GM18517 (cell line): ENCODE measurements around the gene MYCT1.
"Not testable (repeated sequence)": the region's sequence is repeated elsewhere in the genome, so short reads cannot be mapped to it uniquely, and the experiment has no call there.

Experiments used
- ATAC-seq: cut with Tn5 transposase; IDR thresholded peaks from one replicate; pipeline ENCODE4 v1.9.1; 2021; ENCODE audit warnings: mild to moderate bottlenecking, moderate library complexity; ENCODE audit not compliant: unreplicated experiment

MYCT1 gene, protein sequence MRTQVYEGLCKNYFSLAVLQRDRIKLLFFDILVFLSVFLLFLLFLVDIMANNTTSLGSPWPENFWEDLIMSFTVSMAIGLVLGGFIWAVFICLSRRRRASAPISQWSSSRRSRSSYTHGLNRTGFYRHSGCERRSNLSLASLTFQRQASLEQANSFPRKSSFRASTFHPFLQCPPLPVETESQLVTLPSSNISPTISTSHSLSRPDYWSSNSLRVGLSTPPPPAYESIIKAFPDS

DNA sequence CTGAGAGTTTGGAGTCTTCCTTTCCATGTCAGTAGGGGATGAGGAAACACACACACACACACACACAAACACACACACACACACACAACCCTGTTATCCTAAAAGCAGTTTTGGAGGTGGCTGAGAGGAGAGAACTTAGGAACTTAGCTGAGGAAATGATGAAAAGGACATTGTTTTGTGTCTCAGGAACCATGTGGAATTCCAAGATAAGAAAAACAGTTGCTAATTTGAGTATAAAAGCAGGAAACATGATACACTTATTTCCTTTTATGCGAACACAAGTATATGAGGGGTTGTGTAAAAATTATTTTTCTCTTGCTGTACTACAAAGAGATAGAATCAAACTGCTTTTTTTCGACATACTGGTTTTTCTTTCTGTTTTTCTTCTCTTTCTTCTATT lies at the start of gene MYCT1:
MYCT1 (plus strand) TSS at position 264 of the 400 bp plus-strand sequence; CDS start at position 270, 6 bp downstream.
- no peak for ATAC-seq

DNA sequence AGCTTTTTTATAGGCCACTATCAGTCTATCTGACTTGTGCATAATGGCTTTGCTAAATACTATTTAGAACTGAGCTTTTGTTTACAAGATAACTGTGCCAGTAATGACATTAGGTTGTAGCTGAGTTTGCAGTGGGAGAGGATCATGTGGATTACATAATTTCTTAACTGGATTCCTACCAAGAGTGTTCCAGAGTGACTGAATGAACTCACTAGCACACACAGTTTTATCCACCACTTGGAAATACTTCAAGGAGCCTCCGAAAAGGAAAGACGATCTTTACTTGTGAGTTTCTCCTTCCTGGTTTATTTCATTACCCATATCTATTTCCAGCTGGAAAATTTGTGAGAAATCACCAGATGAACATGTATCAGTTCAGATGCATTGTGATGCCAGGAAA lies 49.6 kb upstream of the MYCT1 start:
- no peak for ATAC-seq

DNA sequence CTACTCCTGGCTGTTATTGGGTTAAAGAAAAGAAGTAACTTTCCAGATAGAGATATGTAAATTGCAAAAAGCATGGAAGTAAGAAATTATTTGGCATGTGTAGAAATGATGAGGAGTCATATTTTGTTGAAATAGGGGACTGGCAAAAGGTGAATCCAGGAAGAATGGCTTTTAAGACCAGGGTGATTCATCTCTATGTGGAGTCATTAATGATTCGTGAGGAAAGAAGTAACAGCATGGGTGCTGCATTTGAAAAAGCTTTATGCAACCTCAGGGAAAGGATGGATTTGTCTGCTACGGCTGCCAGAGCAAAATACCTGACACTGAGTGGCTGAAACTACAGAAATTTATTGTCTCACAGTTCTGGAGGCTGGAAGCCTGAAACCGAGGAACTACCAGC lies 45.7 kb upstream of the MYCT1 start:
- no peak for ATAC-seq

DNA sequence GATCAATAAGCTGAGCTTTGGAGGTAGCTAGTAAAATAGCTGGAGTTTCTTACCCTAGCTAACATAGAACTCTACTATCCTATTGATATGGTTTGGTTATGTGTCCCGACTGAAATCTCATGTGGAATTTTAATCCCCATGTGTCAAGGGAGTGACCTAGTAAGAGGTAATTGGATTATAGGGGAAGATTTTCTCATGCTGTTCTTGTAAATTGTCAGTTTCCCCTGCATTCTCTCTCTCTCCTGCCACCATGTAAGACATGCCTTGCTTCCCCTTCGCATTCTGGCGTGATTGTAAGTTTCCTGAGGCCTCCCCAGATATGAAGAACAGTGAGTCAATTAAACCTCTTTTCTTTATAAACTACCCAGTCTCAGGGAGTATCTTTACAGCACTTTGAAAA lies 35.9 kb upstream of the MYCT1 start:
- ATAC-seq = no peak

DNA sequence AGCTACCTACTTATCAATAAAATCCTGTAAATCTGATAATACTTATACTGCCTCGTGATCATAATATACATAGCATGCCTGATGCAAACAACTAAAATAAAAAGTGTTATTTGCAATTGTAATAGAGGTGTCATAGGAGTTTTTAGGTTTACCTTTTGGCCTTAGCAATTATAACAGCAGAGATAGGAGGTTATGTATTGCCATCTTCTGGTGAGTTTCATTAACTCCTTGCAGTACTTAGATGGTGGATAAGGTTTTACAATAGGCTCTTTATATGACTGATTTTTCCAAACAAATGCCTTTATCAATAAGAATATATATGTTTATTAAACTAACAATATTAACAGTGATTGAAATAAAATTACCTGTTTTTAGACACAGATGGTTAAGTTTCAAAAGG lies 27.8 kb upstream of the MYCT1 start:
- ATAC-seq = no peak

DNA sequence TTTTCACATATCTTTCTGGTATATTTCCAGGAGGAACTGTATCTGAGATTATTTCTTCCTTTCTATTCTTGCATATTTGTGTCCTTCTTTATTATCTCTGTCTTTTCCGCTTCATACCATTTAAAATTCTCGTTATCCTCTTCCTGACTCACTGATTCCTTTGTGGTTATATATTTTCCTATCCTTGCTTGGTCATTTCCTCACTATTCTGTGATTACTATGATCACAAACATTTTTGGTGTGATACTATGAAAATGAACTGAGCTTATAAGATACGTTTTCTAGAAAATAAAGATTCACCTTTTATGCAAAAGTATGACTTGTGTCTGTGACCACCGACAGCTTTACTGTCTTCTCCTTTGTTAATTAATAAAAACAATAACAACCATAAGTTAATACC lies 26.5 kb upstream of the MYCT1 start:
- no peak for ATAC-seq

DNA sequence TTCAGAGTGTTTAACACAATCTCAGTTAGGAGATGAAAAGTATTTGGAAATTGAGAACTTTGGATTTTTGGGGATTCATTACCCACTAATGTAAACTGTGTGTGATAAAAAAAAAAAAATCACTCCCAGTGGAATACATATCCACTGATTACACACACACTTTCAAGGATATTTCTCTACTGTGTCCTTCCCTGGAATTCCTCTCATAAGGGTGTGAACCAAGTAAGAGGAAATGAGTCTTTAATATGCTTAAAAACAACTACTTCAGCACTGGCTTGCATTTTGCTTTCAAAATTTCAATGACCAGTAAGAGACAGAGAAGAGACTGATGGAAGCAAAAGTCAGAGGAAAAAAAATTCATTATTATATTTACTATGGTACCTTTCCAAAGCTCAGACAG lies 24.5 kb upstream of the MYCT1 start:
- ATAC-seq = no peak

DNA sequence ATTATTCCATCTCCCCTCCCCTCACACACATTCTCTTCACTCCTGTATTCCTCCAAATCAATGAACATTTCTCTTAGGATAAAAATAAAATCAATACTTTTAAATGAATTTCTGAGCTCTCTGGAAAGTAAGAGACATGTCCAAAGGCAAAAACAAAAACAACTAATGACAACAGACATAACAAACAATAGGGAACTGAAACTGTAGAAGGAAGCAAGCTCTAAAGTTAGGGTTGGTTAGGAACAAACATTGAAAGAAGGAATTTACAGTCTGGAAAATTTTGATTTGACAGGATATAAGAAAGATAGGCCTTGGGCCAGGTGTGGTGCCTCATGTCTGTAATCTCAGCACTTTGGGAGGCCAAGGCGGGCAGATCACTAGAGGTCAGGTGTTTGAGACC lies 17.5 kb upstream of the MYCT1 start:
- ATAC-seq = no peak

DNA sequence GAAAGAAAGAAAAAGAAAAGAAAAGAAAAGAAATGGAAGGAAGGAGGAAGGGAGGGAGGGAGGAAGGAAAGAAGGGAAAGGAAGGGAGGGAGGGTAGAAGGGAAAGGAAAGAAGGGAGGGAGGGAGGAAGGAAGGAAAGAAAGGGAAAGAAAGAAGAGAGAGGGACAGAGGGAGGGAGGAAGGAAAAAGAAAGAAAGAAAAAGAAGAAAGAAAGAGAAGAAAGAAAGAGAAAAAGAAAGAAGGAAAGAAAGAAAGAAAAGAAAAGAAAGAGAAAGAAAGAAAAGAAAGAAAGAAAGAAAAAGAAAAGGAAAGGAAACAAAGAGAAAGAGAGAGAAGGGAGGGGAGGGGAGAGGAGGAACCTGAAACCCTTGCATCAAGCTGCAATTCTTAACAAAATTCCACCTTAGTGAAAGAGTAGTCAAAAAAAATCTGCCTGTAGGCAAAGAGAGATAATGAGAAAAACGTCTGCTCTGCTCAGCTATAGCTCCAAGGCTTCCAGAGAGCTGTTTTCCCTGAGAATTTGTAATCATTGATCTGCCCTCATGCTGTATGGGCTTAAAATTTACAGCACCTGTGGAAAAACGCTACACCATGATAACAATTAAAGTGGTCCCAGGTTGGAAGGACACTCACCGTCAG lies 16.7 kb upstream of the MYCT1 start:
- no peak for ATAC-seq

DNA sequence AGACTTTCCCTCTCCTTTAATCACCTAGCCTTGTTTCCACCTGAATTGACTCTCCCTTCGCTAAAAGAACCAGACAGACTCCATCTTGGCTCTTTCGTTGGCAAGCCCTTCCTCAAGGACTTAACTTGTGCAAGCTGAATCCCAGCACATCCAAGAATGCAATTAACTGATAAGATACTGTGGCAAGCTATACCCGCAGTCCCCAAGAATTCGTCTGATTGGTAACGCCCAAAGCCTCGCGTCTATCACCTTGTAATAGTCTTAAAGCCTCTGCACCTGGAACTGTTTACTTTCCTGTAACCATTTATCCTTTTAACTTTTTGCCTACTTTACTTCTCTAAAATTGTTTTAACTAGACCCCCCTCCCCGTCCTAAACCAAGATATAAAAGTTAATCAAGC lies 15.6 kb upstream of the MYCT1 start:
- no peak for ATAC-seq

DNA sequence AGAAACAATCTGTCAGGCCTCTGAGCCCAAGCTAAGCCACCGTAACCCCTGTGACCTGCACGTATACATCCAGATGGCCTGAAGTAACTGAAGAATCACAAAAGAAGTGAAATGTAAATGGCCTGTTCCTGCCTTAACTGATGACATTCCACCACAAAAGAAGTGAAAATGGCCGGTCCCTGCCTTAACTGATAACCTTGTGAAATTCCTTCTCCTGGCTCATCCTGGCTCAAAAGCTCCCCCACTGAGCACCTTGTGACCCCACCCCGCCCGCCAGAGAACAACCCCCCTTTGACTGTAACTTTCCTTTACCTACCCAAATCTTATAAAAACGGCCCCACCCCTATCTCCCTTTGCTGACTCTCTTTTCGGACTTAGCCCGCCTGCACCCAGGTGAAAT lies 14.8 kb upstream of the MYCT1 start:
- not testable (repeated sequence) for ATAC-seq

DNA sequence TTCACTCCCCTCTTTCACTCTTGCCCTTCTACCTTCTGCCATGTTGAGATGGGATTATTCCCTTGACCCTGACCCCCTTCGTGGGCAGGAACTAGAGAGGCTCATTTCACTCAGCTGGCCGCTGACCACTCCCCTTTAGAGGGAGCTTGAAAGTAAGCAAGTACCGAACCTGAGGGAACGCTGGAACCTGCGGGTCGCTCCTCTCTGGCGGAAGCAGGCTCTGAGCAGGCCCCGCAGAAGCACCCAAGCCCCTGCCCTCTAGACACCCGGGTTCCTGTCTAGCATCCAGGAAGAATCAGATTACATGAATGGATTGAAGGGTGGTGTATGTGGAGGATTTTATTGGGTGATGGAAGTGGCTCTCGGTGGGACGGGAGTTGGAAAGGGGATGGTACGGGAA lies 11.9 kb upstream of the MYCT1 start:
- no peak for ATAC-seq

DNA sequence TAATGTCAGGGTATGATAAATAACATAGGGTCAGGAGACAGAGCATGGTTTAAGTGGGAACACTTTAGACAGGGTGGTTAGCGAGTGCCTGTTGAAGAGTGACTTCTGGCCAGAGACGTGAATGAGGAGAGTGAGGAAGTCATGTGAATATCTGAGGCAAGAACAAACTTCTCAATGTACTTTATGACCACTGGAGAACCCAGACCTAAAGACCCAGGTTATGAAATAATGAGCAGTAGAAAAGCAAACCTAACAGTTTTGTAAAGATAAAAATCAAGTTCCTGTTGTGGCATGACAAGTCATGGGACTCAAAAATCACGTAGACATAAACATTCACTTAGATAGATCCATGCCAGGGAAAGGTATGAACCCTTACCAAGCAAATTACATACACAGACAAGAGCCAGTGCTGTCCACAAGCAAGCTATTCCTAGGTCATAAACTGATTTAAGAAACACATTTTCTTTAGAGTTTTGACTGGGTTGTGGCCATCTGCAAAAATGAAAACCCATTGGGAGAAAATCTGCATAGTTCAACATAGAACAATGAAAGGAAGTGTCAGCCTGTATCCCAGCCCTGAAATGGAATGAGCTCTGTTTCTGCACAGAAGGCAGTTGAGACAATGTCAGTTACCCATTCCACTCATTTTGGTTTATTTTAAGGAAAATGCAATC lies 2.2 kb upstream of the MYCT1 start:
- ATAC-seq = no peak

DNA sequence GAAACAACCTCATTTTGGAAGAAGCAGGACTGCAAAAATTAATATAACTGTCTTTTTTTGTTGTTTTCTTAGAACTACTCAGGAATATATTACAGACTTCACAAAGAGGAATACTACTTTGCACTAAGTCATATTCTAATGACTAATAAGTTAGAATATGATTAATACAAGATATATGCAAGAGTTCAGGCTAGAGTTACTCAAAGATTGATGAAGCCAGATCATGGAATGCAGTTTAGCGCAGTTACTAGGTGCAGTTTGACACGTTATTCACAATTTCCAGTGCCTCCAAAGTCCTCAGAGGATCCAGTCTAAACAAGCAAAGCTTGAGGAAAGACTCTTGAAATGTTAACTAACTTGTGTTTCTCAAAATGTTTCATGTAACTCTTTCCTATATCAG lies 1.2 kb upstream of the MYCT1 start:
- ATAC-seq = no peak

DNA sequence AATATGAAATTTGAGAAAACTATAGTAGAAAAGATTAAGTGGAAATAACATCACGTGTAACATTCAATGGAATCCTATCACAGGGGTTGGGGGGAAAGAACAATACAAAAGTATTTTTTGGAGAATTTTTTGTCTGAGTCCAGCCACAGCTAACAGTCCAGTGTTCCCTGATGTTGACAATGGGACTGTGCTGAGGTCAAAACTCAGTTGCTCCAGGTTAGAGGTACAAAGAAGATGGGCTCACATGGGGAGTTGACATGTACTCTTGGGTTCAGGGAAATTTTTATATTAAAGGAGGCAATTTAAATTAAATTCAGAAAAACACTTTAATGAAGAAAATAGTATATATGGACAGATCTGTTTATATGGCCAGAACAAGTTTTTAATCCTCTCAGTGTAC lies 995 bp downstream of the MYCT1 start:
- no peak for ATAC-seq

DNA sequence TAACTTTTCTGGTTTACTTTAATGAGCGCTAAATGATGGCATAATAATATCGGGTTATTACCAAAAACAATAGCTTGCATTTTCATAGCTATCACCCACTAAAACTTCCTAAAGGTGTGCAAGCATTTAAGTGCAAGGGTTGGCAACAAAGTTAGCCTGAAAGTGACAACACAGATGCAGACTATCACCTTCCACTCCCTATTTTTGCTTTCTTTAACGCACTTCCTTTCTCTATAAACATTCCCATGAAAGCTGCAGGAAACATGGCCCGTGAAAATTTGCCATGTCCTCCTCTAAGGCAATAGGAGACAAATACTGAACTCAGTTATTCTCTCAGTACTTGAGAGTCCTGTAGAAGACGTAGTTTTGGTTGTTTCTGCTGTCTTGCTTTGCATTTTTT lies 2.7 kb downstream of the MYCT1 start:
- no peak for ATAC-seq

DNA sequence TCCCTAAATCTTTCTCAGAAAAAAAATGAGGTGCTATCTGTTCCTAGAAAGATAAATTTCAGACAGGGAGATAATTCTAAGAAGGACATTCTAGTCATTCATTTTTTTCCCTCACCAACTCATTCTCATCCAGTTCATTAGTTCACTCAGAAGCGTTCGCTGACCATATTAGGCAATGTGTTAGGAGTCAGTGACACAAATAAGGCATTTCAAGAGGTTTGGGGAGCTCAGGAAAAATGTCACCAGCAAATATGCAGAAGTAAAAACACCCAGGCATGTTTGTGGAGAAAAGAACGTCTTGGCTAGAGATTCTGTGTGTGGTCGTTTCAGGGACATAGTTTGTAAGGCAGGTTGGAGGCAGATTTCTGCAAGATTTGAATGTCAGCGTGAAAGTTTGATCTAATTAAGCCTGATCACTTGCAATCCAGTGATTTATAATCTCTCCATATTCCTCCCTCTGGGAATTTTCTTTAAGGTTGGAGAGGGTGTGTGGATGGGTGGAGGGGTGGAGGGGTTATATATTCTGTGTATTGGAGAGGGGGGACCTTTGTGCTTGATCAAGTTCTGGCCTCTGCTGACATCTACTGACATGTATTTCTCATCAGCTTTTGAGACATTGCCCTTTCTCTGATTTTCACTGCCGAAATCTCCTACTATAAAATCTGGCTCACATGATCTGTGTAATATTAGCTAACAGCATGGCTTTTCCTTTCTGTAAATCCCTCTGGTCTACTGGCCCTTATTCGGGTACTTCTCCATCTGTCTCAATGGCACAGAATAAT lies 3.6 kb downstream of the MYCT1 start:
- no peak for ATAC-seq

DNA sequence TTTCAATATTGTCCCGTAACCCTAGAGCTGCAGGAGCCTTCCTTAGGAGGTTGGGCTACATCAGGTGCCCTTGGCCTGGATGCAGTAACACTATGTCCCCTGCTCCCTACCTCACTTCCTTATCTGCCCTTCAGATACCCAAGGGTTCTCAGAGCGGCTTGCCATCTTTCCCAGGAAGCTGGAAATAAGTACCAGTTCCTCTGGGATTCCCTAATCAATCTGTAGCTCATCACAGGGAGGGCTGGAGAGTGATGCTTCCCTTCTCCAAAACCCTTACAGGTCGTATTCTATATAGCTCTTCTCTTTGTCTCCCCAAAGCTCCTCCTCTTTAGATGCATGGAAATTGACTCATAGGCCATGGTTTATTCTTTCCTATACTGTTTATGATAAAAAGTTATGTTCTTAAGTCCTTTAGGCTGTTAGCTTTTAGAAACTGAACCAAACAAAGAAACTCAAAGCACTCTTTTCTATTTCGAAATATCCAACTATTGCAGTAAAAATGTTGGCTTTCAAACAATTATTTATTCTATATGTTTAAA lies 4.2 kb downstream of the MYCT1 start:
- no peak for ATAC-seq

DNA sequence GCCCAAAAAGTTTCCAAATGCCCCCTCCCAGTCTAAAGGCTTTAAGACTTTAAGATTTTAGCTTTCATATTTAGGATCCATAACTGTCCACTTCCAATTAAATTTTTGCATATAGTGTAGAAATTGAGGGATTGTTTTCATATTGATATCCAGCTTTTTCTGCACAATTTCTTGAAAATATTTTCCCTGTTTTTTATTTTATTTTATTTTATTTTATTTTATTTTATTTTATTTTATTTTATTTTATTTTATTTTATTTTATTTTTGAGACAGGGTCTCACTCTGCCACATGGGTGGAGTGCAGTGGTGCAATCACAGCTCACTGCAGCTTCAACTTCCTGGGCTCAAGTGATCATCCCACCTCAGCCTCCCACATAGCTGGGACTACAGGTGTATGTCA lies 6.1 kb downstream of the MYCT1 start:
- ATAC-seq = not testable (repeated sequence)

DNA sequence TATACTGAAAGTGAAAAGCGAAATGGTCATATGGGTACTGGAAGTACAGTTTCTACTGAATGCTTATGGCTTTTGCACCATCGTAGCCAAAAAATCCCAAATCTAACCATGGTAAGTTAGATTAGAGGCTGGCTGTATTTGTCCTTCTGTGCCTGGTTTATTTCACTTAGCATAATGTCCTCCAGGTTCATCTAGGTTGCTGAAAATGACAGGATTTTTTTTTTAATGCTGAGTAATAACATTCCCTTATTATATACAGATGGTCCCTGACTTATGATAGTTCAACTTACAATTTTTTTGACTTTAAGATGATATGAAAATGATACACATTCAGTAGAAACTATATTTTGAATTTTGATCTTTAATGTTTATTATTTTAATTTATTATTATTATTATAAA lies 7.6 kb downstream of the MYCT1 start:
- ATAC-seq = no peak

DNA sequence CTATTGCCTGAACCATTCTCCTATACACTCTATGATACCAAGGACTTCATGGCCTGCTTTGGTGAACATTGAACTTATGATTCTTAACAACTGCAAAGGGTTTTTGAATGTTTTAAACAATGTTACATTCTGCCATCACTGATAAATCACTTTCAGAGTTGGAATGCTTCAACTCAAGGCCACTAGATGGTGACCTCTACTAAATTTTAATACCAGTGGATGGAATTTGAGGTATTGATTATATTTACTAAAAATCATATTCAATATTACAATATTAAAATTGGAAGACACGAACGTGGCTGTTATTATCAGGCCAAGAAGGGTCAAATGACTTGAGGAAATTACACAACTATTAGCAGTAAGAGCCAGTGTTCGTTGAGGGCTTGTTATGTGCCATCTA lies 18.6 kb downstream of the MYCT1 start:
- ATAC-seq = no peak
